WTC11 (cell line): ENCODE results near the gene ADA. TPM values are rescaled to one million over a fixed set of nuclear protein-coding genes. Genes with fewer than 3 reads are reported as not detected.

Source experiments
- ATAC-seq: fragments of 200-7000 bp; cut with Tn5 transposase; 2 replicates; pipeline ENCODE4 v1.10.0; 2021; ENCODE audit warnings: mild to moderate bottlenecking, moderate library complexity
- CTCF ChIA-PET: fragments of 300-600 bp; sonication (Branson Sonifier 250); formaldehyde crosslinking; loops from one replicate; lab custom pipeline; 2021; ENCODE audit warnings: antibody characterized with exemption; lab: Charles Lee
- POLR2A ChIA-PET: fragments of 350-600 bp; sonication (Branson Sonifier 250); formaldehyde crosslinking; loops from one replicate; lab custom pipeline; 2021; ENCODE audit warnings: antibody characterized with exemption; lab: Charles Lee
- DNase-seq: peaks from one replicate; pipeline ENCODE4 v3.0.0; 2021; ENCODE audit warnings: low spot score
- H3K27ac Mint-ChIP-seq: 2 replicates; pipeline ENCODE4 v1.8.0; 2021; ENCODE audit warnings: mixed read lengths
- H3K27me3 Mint-ChIP-seq: 2 replicates; pipeline ENCODE4 v1.8.0; 2021; ENCODE audit warnings: low read depth, mild to moderate bottlenecking, moderate library complexity, mixed read lengths
- H3K36me3 Mint-ChIP-seq: 2 replicates; pipeline ENCODE4 v1.8.0; 2021; ENCODE audit warnings: mixed read lengths
- H3K4me1 Mint-ChIP-seq: 2 replicates; pipeline ENCODE4 v1.8.0; 2022; ENCODE audit warnings: mixed read lengths
- H3K4me3 Mint-ChIP-seq: 2 replicates; pipeline ENCODE4 v1.8.0; 2021; ENCODE audit warnings: mild to moderate bottlenecking, moderate library complexity, mixed read lengths
- H3K9me3 Mint-ChIP-seq: 2 replicates; pipeline ENCODE4 v1.8.0; 2021; ENCODE audit warnings: mixed read lengths
- CREM ChIP-seq: sonication (generic); formaldehyde crosslinking; IDR thresholded peaks from 2 replicates; pipeline ENCODE4 v1.8.1; 2022; ENCODE audit warnings: mild to moderate bottlenecking, missing genetic modification reagents, moderate library complexity
- EMX1 ChIP-seq: fragments of 250-450 bp; sonication (Bioruptor Pico); IDR thresholded peaks from 2 replicates; pipeline ENCODE4 v1.8.0; 2021; ENCODE audit warnings: mild to moderate bottlenecking
- FOXJ3 ChIP-seq: sonication (generic); formaldehyde crosslinking; IDR thresholded peaks from 2 replicates; pipeline ENCODE4 v1.9.0; 2021; ENCODE audit warnings: missing genetic modification reagents, mild to moderate bottlenecking, borderline replicate concordance
- FOXP1 ChIP-seq: sonication (generic); formaldehyde crosslinking; IDR thresholded peaks from 2 replicates; pipeline ENCODE4 v1.8.0; 2022; ENCODE audit warnings: missing genetic modification reagents, mild to moderate bottlenecking, moderate library complexity, borderline replicate concordance
- GTF2I ChIP-seq: fragments of 250-450 bp; sonication (Bioruptor Pico); conservative IDR thresholded peaks from 2 replicates; pipeline ENCODE4 v1.4.0; 2021; ENCODE audit warnings: mild to moderate bottlenecking
- HMGA2 ChIP-seq: fragments of 250-450 bp; sonication (Bioruptor Pico); IDR thresholded peaks from 2 replicates; pipeline ENCODE4 v1.4.0; 2021; ENCODE audit warnings: mild to moderate bottlenecking, moderate library complexity
- IRF2 ChIP-seq: sonication (generic); formaldehyde crosslinking; IDR thresholded peaks from 2 replicates; pipeline ENCODE4 v1.8.0; 2022; ENCODE audit warnings: low read depth, missing genetic modification reagents, borderline replicate concordance
- JAZF1 ChIP-seq: fragments of 250-450 bp; sonication (Bioruptor Pico); IDR thresholded peaks from 2 replicates; pipeline ENCODE4 v1.9.0; 2021; ENCODE audit warnings: moderate library complexity, mild to moderate bottlenecking, inconsistent platforms
- KAT7 ChIP-seq: sonication (generic); formaldehyde crosslinking; IDR thresholded peaks from 2 replicates; pipeline ENCODE4 v1.8.1; 2023; ENCODE audit warnings: missing genetic modification reagents, mild to moderate bottlenecking, borderline replicate concordance
- NFYB ChIP-seq: sonication (generic); formaldehyde crosslinking; conservative IDR thresholded peaks from 2 replicates; pipeline ENCODE4 v1.8.0; 2022; ENCODE audit warnings: low read depth, missing genetic modification reagents
- NR2C2 ChIP-seq: sonication (generic); formaldehyde crosslinking; IDR thresholded peaks from 2 replicates; pipeline ENCODE4 v1.8.0; 2022; ENCODE audit warnings: mild to moderate bottlenecking, missing genetic modification reagents
- OVOL2 ChIP-seq: fragments of 250-450 bp; sonication (Bioruptor Pico); IDR thresholded peaks from 2 replicates; pipeline ENCODE4 v1.9.0; 2021; ENCODE audit warnings: mild to moderate bottlenecking, borderline replicate concordance
- PRRX2 ChIP-seq: fragments of 250-450 bp; sonication (Bioruptor Pico); IDR thresholded peaks from 2 replicates; pipeline ENCODE4 v1.8.0; 2021; ENCODE audit warnings: mild to moderate bottlenecking
- SMAD4 ChIP-seq: sonication (generic); formaldehyde crosslinking; IDR thresholded peaks from 2 replicates; pipeline ENCODE4 v1.8.0; 2022; ENCODE audit warnings: mild to moderate bottlenecking, missing genetic modification reagents
- TP53 ChIP-seq: sonication (generic); formaldehyde crosslinking; IDR thresholded peaks from 2 replicates; pipeline ENCODE4 v1.8.1; 2023; ENCODE audit warnings: mild to moderate bottlenecking, missing genetic modification reagents
- ZNF121 ChIP-seq: sonication (generic); formaldehyde crosslinking; IDR thresholded peaks from 2 replicates; pipeline ENCODE4 v1.8.0; 2023; ENCODE audit warnings: missing genetic modification reagents
- ZNF219 ChIP-seq: sonication (generic); formaldehyde crosslinking; IDR thresholded peaks from 2 replicates; pipeline ENCODE4 v1.8.0; 2023; ENCODE audit warnings: missing genetic modification reagents, mild to moderate bottlenecking, borderline replicate concordance
- ZNF232 ChIP-seq: sonication (generic); formaldehyde crosslinking; IDR thresholded peaks from 2 replicates; pipeline ENCODE4 v1.8.0; 2022; ENCODE audit warnings: mild to moderate bottlenecking, missing genetic modification reagents
- ZNF263 ChIP-seq: sonication (generic); formaldehyde crosslinking; IDR thresholded peaks from 2 replicates; pipeline ENCODE4 v1.8.1; 2022; ENCODE audit warnings: low read depth, mild to moderate bottlenecking, moderate library complexity, missing genetic modification reagents
- ZNF416 ChIP-seq: fragments of 250-450 bp; sonication (Bioruptor Pico); IDR thresholded peaks from 2 replicates; pipeline ENCODE4 v1.9.0; 2021; ENCODE audit warnings: mild to moderate bottlenecking, inconsistent platforms
- total RNA-seq: library from RNA; stranded (reverse); gene quantifications from 3 replicates; pipeline ENCODE4 v1.2.3, GENCODE V29; 2021
- TF ChIP-seq, protein P1 (sequence below): sonication (generic); formaldehyde crosslinking; IDR thresholded peaks from 2 replicates; pipeline ENCODE4 v1.8.1; 2023; ENCODE audit warnings: mild to moderate bottlenecking, missing genetic modification reagents
- TF ChIP-seq, protein P2 (sequence below): sonication (generic); formaldehyde crosslinking; IDR thresholded peaks from 2 replicates; pipeline ENCODE4 v1.8.0; 2022; ENCODE audit warnings: mild to moderate bottlenecking, missing genetic modification reagents
- TF ChIP-seq, protein P3 (sequence below): fragments of 250-450 bp; sonication (Bioruptor Pico); IDR thresholded peaks from 2 replicates; pipeline ENCODE4 v2.1.2; 2022; ENCODE audit warnings: mild to moderate bottlenecking, moderate library complexity
- TF ChIP-seq, protein P4 (sequence below): sonication (generic); formaldehyde crosslinking; IDR thresholded peaks from 2 replicates; pipeline ENCODE4 v1.8.1; 2022; ENCODE audit warnings: low read depth, missing genetic modification reagents, borderline replicate concordance
- TF ChIP-seq, protein P5 (sequence below): sonication (generic); formaldehyde crosslinking; IDR thresholded peaks from 2 replicates; pipeline ENCODE4 v1.8.1; 2023; ENCODE audit warnings: mild to moderate bottlenecking, missing genetic modification reagents, moderate library complexity

The ADA gene
- total RNA-seq, 1 experiment from 2014 or later: 19.7 TPM

DNA sequence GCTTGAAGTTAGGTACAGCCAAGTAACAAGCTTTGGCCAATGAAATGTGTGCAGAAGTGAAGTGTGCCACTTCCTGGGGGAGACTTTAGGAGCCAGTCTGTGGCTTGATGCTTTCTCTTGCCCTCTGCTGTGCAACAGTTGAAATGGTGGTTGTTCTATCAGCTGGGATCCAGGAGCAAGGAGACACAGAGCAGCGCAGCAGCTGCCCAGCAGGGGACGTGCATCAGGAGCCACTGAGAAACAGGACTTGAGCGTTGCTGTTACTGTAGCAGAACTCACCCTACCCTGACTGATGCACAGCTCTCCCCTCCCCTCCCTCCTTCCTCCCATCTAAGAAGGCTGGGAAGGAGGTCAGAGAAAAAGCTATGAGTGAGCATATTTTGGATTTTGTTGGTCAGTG is 44.8 kb upstream of the ADA start:
- Mint-ChIP-seq H3K27me3 (peaks cover 5% of the 10 kb centered on the region), H3K27ac (no peak overlapping the region), H3K4me3 (no peak overlapping the region), H3K36me3 (peaks cover 4% of the 10 kb centered on the region; the same call in 1 of the 2 replicates), H3K4me1 (peaks cover 13% of the 10 kb centered on the region), H3K9me3 (peaks cover 17% of the 10 kb centered on the region)
- POLR2A ChIA-PET: no interaction called here
- TF ChIP-seq ZNF121 (CRISPR knock-in tag) (no peak), GTF2I (no peak), ZNF263 (CRISPR knock-in tag) (no peak), KAT7 (CRISPR knock-in tag) (no peak), NR2C2 (CRISPR knock-in tag) (no peak), JAZF1 (CRISPR knock-in tag) (no peak)
- TF ChIP-seq, protein P1, sequence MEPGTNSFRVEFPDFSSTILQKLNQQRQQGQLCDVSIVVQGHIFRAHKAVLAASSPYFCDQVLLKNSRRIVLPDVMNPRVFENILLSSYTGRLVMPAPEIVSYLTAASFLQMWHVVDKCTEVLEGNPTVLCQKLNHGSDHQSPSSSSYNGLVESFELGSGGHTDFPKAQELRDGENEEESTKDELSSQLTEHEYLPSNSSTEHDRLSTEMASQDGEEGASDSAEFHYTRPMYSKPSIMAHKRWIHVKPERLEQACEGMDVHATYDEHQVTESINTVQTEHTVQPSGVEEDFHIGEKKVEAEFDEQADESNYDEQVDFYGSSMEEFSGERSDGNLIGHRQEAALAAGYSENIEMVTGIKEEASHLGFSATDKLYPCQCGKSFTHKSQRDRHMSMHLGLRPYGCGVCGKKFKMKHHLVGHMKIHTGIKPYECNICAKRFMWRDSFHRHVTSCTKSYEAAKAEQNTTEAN (CRISPR knock-in tag): no peak
- TF ChIP-seq, protein P2, sequence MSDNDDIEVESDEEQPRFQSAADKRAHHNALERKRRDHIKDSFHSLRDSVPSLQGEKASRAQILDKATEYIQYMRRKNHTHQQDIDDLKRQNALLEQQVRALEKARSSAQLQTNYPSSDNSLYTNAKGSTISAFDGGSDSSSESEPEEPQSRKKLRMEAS (CRISPR knock-in tag): no peak
- ATAC-seq: no peak
- no peak for DNase-seq
- CTCF ChIA-PET: interaction anchor here (1.0 to 2.1 kb wide), 4 partner anchors 11 to 36 kb away, joined by 3 to 10 read pairs (median 6); no protein-coding TSS in a partner anchor

DNA sequence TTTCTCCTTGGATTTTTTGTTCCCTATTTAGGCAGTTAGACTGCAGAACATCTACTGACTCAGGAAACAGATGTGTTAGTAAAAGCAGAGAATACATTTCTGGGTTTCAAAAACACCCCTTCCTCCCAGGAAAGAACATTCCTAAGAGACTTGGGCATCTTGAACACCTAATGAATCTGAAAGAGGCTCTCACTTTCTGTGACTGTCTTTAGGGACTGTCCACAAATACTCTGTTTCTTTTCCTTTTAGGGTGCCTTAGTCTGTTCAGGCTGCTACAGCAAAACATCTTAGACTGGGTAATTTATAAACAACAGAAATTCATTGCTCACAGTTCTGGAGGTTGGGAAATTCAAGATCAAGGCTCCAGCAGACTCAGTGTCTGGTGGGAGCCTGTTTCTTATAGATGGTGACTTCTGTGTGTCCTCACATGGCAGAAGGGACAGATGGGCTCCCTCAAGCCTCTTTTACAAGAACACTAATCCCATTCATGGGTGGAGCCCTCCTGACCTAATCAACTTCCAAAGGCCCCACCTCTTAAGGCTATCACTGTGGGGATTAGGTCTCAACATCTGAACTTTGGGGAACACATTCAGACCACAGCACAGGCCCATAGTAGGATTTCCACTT is 44.3 kb upstream of the ADA start:
- CTCF ChIA-PET: interaction anchor here (1.4 to 2.1 kb wide), 3 partner anchors 11 to 37 kb away, joined by 5 to 10 read pairs (median 6); no protein-coding TSS in a partner anchor
- no peak overlapping the region for H3K4me3 Mint-ChIP-seq
- no peak for DNase-seq
- peaks cover 5% of the 10 kb centered on the region for H3K27me3 Mint-ChIP-seq
- peaks cover 4% of the 10 kb centered on the region; the same call in 1 of the 2 replicates for H3K36me3 Mint-ChIP-seq
- H3K9me3 Mint-ChIP-seq: peaks cover 17% of the 10 kb centered on the region
- no peak for TF ChIP-seq SMAD4 (CRISPR knock-in tag)
- no peak for TF ChIP-seq NFYB (CRISPR knock-in tag)
- TF ChIP-seq, protein P3, sequence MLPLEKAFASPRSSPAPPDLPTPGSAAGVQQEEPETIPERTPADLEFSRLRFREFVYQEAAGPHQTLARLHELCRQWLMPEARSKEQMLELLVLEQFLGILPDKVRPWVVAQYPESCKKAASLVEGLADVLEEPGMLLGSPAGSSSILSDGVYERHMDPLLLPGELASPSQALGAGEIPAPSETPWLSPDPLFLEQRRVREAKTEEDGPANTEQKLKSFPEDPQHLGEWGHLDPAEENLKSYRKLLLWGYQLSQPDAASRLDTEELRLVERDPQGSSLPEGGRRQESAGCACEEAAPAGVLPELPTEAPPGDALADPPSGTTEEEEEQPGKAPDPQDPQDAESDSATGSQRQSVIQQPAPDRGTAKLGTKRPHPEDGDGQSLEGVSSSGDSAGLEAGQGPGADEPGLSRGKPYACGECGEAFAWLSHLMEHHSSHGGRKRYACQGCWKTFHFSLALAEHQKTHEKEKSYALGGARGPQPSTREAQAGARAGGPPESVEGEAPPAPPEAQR (CRISPR knock-in tag): no peak
- TF ChIP-seq, protein P4, sequence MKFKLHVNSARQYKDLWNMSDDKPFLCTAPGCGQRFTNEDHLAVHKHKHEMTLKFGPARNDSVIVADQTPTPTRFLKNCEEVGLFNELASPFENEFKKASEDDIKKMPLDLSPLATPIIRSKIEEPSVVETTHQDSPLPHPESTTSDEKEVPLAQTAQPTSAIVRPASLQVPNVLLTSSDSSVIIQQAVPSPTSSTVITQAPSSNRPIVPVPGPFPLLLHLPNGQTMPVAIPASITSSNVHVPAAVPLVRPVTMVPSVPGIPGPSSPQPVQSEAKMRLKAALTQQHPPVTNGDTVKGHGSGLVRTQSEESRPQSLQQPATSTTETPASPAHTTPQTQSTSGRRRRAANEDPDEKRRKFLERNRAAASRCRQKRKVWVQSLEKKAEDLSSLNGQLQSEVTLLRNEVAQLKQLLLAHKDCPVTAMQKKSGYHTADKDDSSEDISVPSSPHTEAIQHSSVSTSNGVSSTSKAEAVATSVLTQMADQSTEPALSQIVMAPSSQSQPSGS (CRISPR knock-in tag): no peak
- no peak for TF ChIP-seq FOXJ3 (CRISPR knock-in tag)
- no peak for TF ChIP-seq OVOL2
- TF ChIP-seq TP53 (CRISPR knock-in tag): no peak
- TF ChIP-seq CREM: no peak
- no peak for TF ChIP-seq PRRX2
- TF ChIP-seq HMGA2: no peak
- TF ChIP-seq, all 79 proteins: peak for 0
- ATAC-seq: no peak
- POLR2A ChIA-PET: no interaction called here
- Mint-ChIP-seq H3K27ac (no peak overlapping the region), H3K4me1 (peaks cover 10% of the 10 kb centered on the region)

DNA sequence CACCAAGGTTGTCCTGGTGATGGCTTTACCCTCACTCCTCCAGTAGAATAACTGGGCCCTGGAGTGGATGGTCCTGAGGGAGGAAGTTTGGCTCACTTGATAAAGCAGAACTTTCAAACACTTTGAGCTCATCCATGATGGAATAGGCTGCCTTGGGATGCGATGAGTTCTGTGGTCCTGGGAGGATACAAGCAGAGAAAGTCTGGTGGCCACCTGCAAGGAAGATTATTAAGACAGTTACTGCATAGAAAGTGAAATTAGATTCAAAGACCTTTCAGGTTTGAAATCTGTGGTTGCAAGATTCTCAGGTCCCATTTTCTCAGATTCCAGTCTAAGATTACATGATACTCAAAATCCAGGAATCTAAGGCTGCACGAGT is 43.8 kb upstream of the ADA start:
- Mint-ChIP-seq H3K27me3 (peaks cover 5% of the 10 kb centered on the region), H3K9me3 (peaks cover 17% of the 10 kb centered on the region), H3K4me3 (no peak overlapping the region), H3K36me3 (peaks cover 4% of the 10 kb centered on the region; the same call in 1 of the 2 replicates), H3K27ac (no peak overlapping the region), H3K4me1 (peaks cover 5% of the 10 kb centered on the region)
- ATAC-seq: no peak
- DNase-seq: no peak
- CTCF ChIA-PET: no interaction called here
- POLR2A ChIA-PET: no interaction called here
- TF ChIP-seq, protein P3 (CRISPR knock-in tag): no peak
- TF ChIP-seq ZNF219 (no peak), EMX1 (CRISPR knock-in tag) (no peak), FOXP1 (CRISPR knock-in tag) (no peak), IRF2 (CRISPR knock-in tag) (no peak), ZNF416 (no peak), ZNF232 (CRISPR knock-in tag) (no peak)
- TF ChIP-seq, protein P5, sequence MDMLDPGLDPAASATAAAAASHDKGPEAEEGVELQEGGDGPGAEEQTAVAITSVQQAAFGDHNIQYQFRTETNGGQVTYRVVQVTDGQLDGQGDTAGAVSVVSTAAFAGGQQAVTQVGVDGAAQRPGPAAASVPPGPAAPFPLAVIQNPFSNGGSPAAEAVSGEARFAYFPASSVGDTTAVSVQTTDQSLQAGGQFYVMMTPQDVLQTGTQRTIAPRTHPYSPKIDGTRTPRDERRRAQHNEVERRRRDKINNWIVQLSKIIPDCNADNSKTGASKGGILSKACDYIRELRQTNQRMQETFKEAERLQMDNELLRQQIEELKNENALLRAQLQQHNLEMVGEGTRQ (CRISPR knock-in tag): no peak
- TF ChIP-seq, protein P1 (CRISPR knock-in tag): no peak
